Bronchial epithelial cell (primary cell): ENCODE results near the gene TMEM165. TPM values are rescaled to one million over a fixed set of nuclear protein-coding genes. Genes with fewer than 3 reads are reported as not detected.
A peak's percentile ranks its signal among the peaks of the same experiment; 100 is the strongest.

Experiments used
- DNase-seq: peaks from one replicate; pipeline ENCODE4 v3.0.0-alpha.2; 2010; ENCODE audit warnings: low read depth
- FAIRE-seq: peaks from 2 replicates; lab custom pipeline; 2011; peaks lifted over from hg19 to GRCh38; lab: Jason Lieb, UNC
- H3K27me3 ChIP-seq: 2 replicates; pipeline ENCODE4 v1.5.1; 2011; ENCODE audit warnings: low read length; ENCODE audit not compliant: control insufficient read depth, insufficient read depth
- H3K36me3 ChIP-seq: 2 replicates; pipeline ENCODE4 v1.5.1; 2011; ENCODE audit warnings: low read length; ENCODE audit not compliant: control insufficient read depth, insufficient read depth
- H3K4me3 ChIP-seq: 2 replicates; pipeline ENCODE4 v1.5.1; 2011; ENCODE audit warnings: mild to moderate bottlenecking, low read depth, low read length, control low read depth
- CTCF ChIP-seq: IDR thresholded peaks from 2 replicates; pipeline ENCODE4 v1.5.1; 2011; ENCODE audit warnings: mild to moderate bottlenecking, moderate library complexity, low read length, control low read depth, inconsistent platforms; ENCODE audit not compliant: insufficient read depth, severe bottlenecking
- total RNA-seq: library from RNA; depleted of rRNA; stranded (reverse); fragments of >200 nt; gene quantifications from 2 replicates; pipeline ENCODE4 v1.2.1, GENCODE V29; 2014

TMEM165 gene
- total RNA-seq, 1 donor from 2014 or later: 75.8 TPM

- H3K4me3 ChIP-seq: no peak overlapping the region
- H3K27me3 ChIP-seq: no peaks in the 10 kb centered on the region
- no peak for FAIRE-seq
- TF ChIP-seq CTCF: no peak
- H3K36me3 ChIP-seq: no peaks in the 10 kb centered on the region
- DNase-seq: no peak
Observed at GRCh38 chr4:55385201-55385649, 10.5 kb upstream of the TMEM165 start.

- Histone ChIP-seq H3K4me3 (no peak overlapping the region), H3K36me3 (no peaks in the 10 kb centered on the region), H3K27me3 (no peaks in the 10 kb centered on the region)
- DNase-seq (peak; percentile 60), FAIRE-seq (no peak)
- no peak for TF ChIP-seq CTCF
Observed at GRCh38 chr4:55386073-55386472, 9.7 kb upstream of the TMEM165 start.

- no peaks in the 10 kb centered on the region for H3K27me3 ChIP-seq
- no peak overlapping the region for H3K4me3 ChIP-seq
- no peak for DNase-seq
- TF ChIP-seq CTCF: no peak
- FAIRE-seq: no peak
- no peaks in the 10 kb centered on the region for H3K36me3 ChIP-seq
Observed at GRCh38 chr4:55386840-55387239, 8.9 kb upstream of the TMEM165 start.

GRCh38 chr4:55393461-55394320, 2.1 kb upstream of the TMEM165 start:
- TF ChIP-seq CTCF: no peak
- no peak for FAIRE-seq

GRCh38 chr4:55395218-55395528, 584 bp upstream of the TMEM165 start:
- H3K4me3 ChIP-seq: peak overlapping the region; percentile 82
- H3K27me3 ChIP-seq: no peaks in the 10 kb centered on the region
- peaks cover 7% of the 10 kb centered on the region for H3K36me3 ChIP-seq
- no peak for TF ChIP-seq CTCF
- DNase-seq (no peak), FAIRE-seq (no peak)

More at GRCh38 chr4:55393461-55394320, 2.1 kb upstream of the TMEM165 start:
- DNase-seq: peak; percentile 39
- Histone ChIP-seq H3K36me3 (peaks cover 5% of the 10 kb centered on the region), H3K27me3 (no peaks in the 10 kb centered on the region), H3K4me3 (no peak overlapping the region)
